Measurements from ENCODE around the gene CATSPER1.
"Not testable (repeated sequence)": the region's sequence is repeated elsewhere in the genome, so short reads cannot be mapped to it uniquely, and the experiment has no call there.

CATSPER1 gene

DNA sequence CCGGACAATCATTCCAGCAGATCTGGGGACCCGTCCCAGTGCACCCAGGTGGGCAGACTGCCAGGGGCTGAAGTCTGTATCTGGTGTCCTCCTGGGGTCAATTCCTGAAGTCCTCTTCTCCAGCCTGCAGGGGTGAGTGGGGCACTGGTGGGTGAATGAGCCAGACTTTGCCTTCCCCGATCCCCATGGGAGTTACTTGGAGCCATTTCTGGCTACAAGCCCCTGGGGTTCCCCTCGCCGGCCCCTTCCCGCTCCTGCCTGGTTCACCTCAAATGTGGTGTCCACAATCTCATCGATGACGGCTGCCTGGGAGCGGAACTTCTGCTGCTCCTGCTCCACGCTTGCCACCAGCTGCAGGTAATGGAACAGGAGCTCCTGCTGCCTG, 9.5 kb downstream of the CATSPER1 start:
- no peak for DNase-seq

GRCh38 chr11:66015936-66016792, 10.1 kb downstream of the CATSPER1 start:
- no peak for DNase-seq

DNA sequence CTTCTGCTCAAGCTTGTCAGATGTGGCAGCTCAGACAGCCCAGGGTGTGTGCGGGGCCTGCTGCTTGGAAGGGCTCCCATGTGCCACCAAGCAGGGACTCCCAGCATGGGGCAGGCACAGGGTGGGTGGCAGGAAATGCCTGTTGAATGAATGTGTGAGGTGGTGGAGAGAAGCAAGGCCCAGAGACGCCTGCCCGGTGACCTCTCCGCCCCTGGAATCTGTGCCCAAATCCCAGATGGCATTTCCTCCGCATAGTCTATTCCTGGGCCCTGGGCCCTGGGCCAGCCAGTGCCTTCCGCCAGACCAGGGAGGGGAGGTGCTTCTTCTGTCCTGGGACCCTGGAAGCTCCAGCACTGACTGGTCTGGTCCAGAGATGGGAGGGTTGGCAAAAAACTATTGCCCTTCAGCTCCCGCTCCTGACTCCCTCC, 10.8 kb downstream of the CATSPER1 start:
- no peak for DNase-seq

- no peak for DNase-seq
Measured at GRCh38 chr11:66014804-66015453, 11.3 kb downstream of the CATSPER1 start.

GRCh38 chr11:66013762-66014100, 12.5 kb downstream of the CATSPER1 start:
- no peak for DNase-seq

GRCh38 chr11:66012946-66013761, 13.1 kb downstream of the CATSPER1 start:
- DNase-seq = no peak

DNA sequence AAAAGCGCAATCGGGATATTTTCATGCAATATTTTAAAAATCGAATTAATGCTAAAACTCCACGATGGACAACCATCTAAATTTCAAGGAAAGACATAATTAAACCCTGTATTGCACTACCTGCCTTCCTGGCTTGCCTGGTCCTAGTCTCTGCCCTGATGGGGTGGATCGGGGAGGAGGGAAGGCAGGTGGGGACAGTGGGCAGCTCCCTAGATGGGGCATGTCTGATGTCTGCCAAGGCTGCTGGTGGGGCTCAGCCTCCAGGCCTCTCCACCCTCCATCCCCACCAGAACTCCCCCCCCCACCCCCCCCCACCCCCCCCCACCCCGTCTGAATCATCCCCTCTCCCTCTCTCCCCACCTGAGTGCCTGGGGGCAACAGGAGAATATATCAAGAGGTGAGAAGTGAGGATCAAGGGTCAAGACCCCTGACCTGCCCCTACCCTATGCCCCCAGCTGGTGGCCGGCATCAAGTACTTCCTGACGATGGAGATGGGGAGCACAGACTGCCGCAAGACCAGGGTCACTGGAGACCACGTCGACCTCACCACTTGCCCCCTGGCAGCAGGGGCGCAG, 13.8 kb downstream of the CATSPER1 start:
- DNase-seq = no peak

DNA sequence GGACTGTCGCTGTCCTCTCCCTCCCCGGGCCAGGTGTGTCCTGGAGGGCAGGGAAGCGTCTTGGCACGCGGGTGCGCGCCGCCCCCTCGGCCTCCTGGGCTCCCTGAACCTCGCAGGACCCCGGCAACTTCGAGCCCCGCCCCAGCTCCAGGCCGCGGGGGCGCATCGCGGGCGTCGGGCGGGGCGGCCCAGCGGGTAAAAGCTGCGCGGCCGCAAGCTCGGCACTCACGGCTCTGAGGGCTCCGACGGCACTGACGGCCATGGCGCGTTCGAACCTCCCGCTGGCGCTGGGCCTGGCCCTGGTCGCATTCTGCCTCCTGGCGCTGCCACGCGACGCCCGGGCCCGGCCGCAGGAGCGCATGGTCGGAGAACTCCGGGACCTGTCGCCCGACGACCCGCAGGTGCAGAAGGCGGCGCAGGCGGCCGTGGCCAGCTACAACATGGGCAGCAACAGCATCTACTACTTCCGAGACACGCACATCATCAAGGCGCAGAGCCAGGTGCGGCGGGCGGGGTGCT, 14.4 kb downstream of the CATSPER1 start, which contains the start of gene CST6:
CST6 (plus strand) TSS at position 224 of the 519 bp plus-strand sequence; CDS start at position 261, 37 bp downstream.
- DNase-seq = no peak

DNA sequence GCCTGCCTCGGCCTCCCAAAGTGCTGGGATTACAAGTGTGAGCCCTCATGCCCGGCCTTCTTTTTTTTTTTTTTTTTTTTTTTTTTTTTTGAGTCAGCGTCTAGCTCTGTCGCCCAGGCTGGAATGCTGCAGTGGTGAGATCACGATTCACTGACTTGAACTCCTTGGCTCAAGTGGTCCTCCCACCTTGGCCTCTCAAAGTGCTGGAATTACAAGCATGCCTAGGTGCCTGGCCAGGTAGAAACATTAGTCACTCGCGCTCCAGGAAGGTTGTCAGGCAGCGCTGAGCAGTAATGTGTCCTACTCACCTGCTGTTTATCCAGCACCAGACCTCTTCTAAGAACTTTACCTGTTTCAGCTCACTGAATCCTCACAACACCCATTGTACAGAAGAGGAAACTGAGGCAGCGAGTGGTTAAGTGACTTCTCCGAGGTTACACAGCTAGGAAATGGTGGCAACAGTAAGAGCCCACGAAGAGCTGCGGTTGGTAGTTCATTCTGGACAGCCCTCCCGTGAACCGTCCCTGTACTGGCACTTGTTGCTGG, 15.0 kb downstream of the CATSPER1 start:
- no peak for DNase-seq

- not testable (repeated sequence) for DNase-seq
Measured at GRCh38 chr11:66010036-66010435, 16.2 kb downstream of the CATSPER1 start.

DNA sequence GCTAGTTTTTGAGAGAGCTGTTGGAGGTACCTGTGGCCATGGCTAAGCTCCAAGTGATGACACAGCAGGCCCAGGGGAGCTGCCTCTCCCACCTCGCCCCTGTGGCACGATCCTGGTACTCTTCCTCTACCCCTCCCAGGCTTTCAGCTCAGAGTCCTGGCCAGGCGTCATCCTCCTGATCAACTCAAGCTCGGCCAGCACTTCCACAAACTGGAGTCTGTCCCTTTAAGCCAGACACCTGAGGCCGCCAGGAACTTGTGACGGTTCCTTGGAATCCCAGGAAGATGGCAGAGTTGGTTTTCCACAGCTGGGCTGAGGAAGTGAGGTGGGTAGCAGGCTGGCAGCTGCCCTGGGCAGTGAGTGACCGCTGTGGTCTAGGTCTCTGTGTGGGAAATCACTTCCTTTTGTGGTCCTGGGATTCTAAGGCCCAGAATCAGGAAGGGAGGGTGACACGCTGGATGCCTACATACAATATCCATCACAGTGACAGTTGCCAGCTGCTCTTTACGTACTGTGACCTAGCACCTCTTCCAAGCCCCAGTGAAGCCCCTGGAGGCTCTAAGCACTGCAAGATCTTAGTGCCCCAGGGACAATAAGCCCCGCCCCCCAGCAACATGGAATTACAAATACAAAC, 17.7 kb downstream of the CATSPER1 start:
- DNase-seq = no peak

- DNase-seq = no peak
Measured at GRCh38 chr11:66008095-66008467, 18.2 kb downstream of the CATSPER1 start.

DNA sequence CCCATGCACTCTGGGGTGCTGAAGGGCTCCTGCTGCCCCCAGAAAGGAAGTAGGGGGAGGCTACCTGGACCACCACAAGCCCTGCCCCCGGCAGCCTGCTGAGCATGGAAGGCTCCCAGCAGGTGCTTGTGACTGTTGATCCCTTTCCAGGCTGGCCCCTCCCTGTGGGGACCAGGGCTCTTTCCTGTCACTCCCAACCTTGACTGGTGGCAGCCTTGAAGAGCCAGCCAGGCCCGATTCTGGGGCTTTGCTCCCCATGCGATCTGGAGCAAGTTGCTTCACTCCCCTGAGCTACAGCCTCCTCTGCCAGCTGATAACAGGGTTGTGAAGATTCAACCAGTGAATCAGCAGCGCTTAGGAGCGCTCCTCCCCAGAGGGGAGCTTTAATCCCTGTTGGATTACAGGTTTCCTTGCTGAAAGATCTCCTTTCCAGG, 19.1 kb downstream of the CATSPER1 start:
- no peak for DNase-seq

- DNase-seq = no peak
Measured at GRCh38 chr11:66006891-66007176, 19.4 kb downstream of the CATSPER1 start.

DNA sequence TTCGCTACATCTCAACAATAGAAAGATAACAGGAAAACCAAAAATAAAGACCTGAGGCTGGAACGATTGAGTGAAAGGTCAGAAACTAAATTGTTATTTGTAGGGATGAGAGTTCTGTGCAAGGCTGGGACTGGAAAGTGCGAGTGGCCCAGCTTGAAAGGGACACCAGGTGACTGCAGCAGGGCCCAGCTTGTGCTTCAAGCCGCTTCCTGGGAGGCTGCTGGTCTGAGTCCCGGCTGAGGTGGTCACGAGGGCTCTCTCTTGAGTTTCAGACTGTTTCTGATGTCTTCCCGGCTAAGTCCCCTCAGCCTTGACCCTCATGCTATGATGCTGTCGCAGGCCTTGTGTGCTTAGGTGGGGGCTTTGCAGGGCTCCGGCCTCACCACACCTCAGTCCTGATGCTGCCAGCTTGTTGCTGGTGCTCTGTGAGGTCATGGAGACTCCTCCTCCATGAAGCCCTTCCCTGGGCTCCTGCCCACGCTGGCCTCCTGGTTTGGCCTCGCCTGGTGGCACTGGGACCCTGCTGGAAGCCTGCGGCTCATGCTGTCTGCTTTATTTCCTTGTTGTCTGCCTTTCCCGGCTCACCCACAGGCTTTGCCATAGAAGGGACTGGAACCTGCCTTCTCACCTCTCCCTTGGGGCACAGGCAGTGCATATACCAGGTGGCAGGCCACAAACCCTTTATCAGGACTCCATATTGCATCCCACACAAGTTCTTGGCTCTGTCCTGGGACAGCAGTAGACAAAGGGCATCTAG, 20.0 kb downstream of the CATSPER1 start:
- no peak for DNase-seq

DNA sequence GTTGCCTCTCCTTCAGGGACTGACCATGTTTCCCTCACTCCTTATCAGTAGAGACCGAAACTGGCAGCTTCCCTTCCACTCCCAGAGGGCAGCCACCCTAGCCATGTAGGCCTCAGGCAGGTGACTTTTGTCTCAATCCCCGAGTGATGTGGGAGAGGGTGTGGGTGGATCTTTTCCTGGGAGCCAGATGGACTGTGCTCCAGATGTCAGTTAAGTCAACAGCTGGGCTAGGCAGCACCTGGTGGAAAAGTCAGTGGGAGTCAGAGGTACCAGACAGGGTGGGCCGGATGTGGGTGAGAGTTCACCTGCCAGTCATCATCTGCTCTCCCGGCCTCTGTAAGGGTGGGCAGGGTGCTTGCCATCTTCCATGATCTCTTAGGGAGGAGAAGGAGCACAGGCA, 22.1 kb downstream of the CATSPER1 start:
- no peak for DNase-seq

DNA sequence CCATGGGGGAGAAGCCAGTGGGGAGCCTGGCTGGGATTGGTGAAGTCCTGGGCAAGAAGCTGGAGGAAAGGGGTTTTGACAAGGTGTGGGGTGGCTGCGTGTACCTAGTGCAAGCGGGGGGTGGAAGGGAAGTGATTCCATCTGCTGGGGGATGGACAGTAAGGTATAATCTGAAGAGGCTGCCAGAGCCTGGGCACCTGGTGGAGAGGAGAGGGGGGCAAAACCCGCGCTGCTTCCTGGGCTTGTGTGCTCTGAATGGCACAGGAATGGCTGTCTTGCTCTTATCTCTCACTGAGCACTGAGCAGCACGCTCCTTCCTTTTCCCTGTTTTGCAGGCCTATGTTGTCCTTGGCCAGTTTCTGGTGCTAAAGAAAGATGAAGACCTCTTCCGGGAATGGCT, 23.0 kb downstream of the CATSPER1 start:
- no peak for DNase-seq

- no peak for DNase-seq
Measured at GRCh38 chr11:66002648-66003225, 23.5 kb downstream of the CATSPER1 start.

- peak; percentile 90 for DNase-seq
Measured at GRCh38 chr11:66001942-66002647, 24.2 kb downstream of the CATSPER1 start, which contains the start of the genes BANF1 and EIF1AD. Gene BANF1, plus strand, starts transcription at chr11:66002503. Its CDS starts 748 bp downstream, at chr11:66003251. Gene EIF1AD, minus strand, starts transcription at chr11:66002157. Its CDS starts 1,768 bp downstream, at chr11:66000389.

DNA sequence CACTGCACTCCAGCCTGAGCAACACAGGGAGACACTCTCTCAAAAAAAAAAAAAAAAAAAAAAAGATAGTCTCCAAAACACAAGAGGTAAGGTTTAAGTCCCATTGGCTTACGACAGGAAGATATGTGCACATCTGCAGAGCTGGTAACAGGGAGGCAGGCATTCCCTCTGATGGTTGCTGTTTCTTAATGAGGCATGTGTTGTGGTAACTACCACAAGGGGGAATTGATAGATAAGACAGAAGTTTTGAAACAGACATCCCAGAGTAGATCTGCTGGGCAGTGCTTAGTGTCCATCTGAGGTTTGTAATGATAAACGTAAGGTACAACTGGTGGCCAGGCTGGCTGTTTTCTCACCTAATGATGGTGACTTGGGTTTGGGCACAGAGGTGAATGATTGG, 29.0 kb downstream of the CATSPER1 start:
- DNase-seq = no peak

All from activated CD4-positive, CD25-positive, alpha-beta regulatory T cell treated with anti-CD3 and anti-CD28 coated beads, Interleukin-2, amount 50 U/mL, for 72 hours (primary cell).